H1 (cell line): ENCODE data around the gene CPNE8. TPM values are rescaled to one million over a fixed set of nuclear protein-coding genes. Genes with fewer than 3 reads are reported as not detected.

Experiments used
- CTCF ChIA-PET: fragments of 300-600 bp; sonication (Branson Sonifier 250); formaldehyde crosslinking; loops from one replicate; lab custom pipeline; 2021; ENCODE audit not compliant: partially characterized antibody; lab: Charles Lee
- POLR2A ChIA-PET: fragments of 300-600 bp; sonication (Branson Sonifier 250); formaldehyde crosslinking; loops from one replicate; lab custom pipeline; 2021; ENCODE audit warnings: inconsistent platforms; ENCODE audit not compliant: partially characterized antibody; lab: Charles Lee
- DNase-seq, 2 experiments: peaks; one replicate each; pipeline versions ENCODE4 v3.0.0 to v3.0.0-alpha.2; 2010 to 2022; ENCODE audit warnings: low spot score in 2 of 2, low read depth in 1 of 2, mixed read lengths in 1 of 2
- FAIRE-seq: peaks from 2 replicates; lab custom pipeline; 2011; peaks lifted over from hg19 to GRCh38; lab: Jason Lieb, UNC
- H2AFZ ChIP-seq: 2 replicates; pipeline ENCODE4 v1.8.1; 2012; ENCODE audit warnings: low read length, inconsistent platforms
- H2AK5ac ChIP-seq: 2 replicates; pipeline ENCODE4 v1.6.1; 2013; ENCODE audit warnings: low read depth, low read length
- H2BK120ac ChIP-seq: replicated peaks from 2 replicates; pipeline ENCODE3; 2013; ENCODE audit warnings: low read depth, low read length, inconsistent platforms
- H2BK12ac ChIP-seq: 2 replicates; pipeline ENCODE4 v1.6.1; 2013; ENCODE audit warnings: low read depth, low read length
- H2BK15ac ChIP-seq: 2 replicates; pipeline ENCODE4 v1.6.1; 2013; ENCODE audit warnings: low read length
- H2BK20ac ChIP-seq: 2 replicates; pipeline ENCODE4 v1.6.1; 2013; ENCODE audit warnings: low read length
- H2BK5ac ChIP-seq: 2 replicates; pipeline ENCODE4 v1.6.1; 2013; ENCODE audit warnings: low read depth, low read length
- H3K14ac ChIP-seq: 2 replicates; pipeline ENCODE4 v1.6.1; 2013; ENCODE audit warnings: inconsistent platforms; ENCODE audit not compliant: insufficient read length
- H3K18ac ChIP-seq: 2 replicates; pipeline ENCODE4 v1.6.1; 2013; ENCODE audit warnings: low read length; ENCODE audit errors: extremely low read depth
- H3K23ac ChIP-seq: 2 replicates; pipeline ENCODE4 v1.6.1; 2013; ENCODE audit warnings: inconsistent platforms; ENCODE audit not compliant: insufficient read length
- H3K23me2 ChIP-seq: 2 replicates; pipeline ENCODE4 v1.6.1; 2013; ENCODE audit warnings: low read depth, low read length
- H3K27ac ChIP-seq: 2 replicates; pipeline ENCODE4 v1.6.1; 2011; ENCODE audit warnings: low read depth, low read length, inconsistent platforms
- H3K27me3 ChIP-seq, 4 experiments: replicated peaks in 1 of 4; 1 replicate in 1 of 4; 2 replicates in 3 of 4; pipeline versions ENCODE4 v1.6.1 to v1.8.1; 2011 to 2013; ENCODE audit warnings: low read length in 3 of 4, mild to moderate bottlenecking in 3 of 4, inconsistent platforms in 2 of 4, mixed read lengths in 2 of 4, moderate library complexity in 1 of 4; ENCODE audit not compliant: control insufficient read depth in 3 of 4, insufficient read depth in 3 of 4; ENCODE audit errors: extremely low read depth in 1 of 4
- H3K36me3 ChIP-seq, 4 experiments: 2 replicates each; pipeline versions ENCODE4 v1.6.1 to v1.8.1; 2011 to 2013; ENCODE audit warnings: mild to moderate bottlenecking in 4 of 4, low read length in 3 of 4, moderate library complexity in 2 of 4, control low read depth in 1 of 4, inconsistent platforms in 1 of 4; ENCODE audit not compliant: insufficient read depth in 4 of 4, control insufficient read depth in 2 of 4
- H3K4ac ChIP-seq: replicated peaks from 2 replicates; pipeline ENCODE3; 2013; ENCODE audit warnings: low read length, low read depth, mixed read lengths, inconsistent platforms; ENCODE audit not compliant: insufficient read length
- H3K4me1 ChIP-seq, 4 experiments: replicated peaks in 1 of 4; 1 replicate in 1 of 4; 2 replicates in 3 of 4; pipeline versions ENCODE4 v1.6.1 to v1.8.1; 2011 to 2013; ENCODE audit warnings: low read length in 3 of 4, inconsistent platforms in 2 of 4, mixed read lengths in 1 of 4; ENCODE audit not compliant: insufficient read depth in 4 of 4, control insufficient read depth in 3 of 4
- H3K4me2 ChIP-seq, 2 experiments: 2 replicates each; pipeline versions ENCODE4 v1.6.1 to v1.8.1; 2011 to 2013; ENCODE audit warnings: low read depth in 2 of 2, low read length in 2 of 2, control low read depth in 1 of 2, inconsistent platforms in 1 of 2, mild to moderate bottlenecking in 1 of 2; ENCODE audit not compliant: insufficient read depth in 1 of 2
- H3K4me3 ChIP-seq, 4 experiments: fragments of 200-600, 300-600 bp in 1 of 4; sonication (generic), shearing (Covaris generic), sonication (Bioruptor Twin) in 1 of 4; 2 replicates each; pipeline versions ENCODE4 v1.5.1 to v1.8.1; 2011 to 2016; ENCODE audit warnings: low read length in 4 of 4, low read depth in 3 of 4, control low read depth in 2 of 4, inconsistent platforms in 2 of 4, mild to moderate bottlenecking in 2 of 4, mixed read lengths in 1 of 4, moderate library complexity in 1 of 4; ENCODE audit not compliant: insufficient read depth in 2 of 4; ENCODE audit errors: extremely low read depth in 1 of 4
- H3K56ac ChIP-seq: replicated peaks from 2 replicates; pipeline ENCODE3; 2013; ENCODE audit warnings: low read depth, mild to moderate bottlenecking, mixed read lengths, low read length, inconsistent platforms; ENCODE audit not compliant: insufficient read length
- H3K79me1 ChIP-seq: 2 replicates; pipeline ENCODE4 v1.6.1; 2013; ENCODE audit warnings: low read depth, low read length, control low read depth
- H3K79me2 ChIP-seq, 2 experiments: 2 replicates each; pipeline versions ENCODE4 v1.6.1 to v1.8.1; 2012 to 2013; ENCODE audit warnings: low read length in 2 of 2, mild to moderate bottlenecking in 2 of 2, inconsistent platforms in 1 of 2; ENCODE audit not compliant: insufficient read depth in 2 of 2, control insufficient read depth in 1 of 2
- H3K9ac ChIP-seq, 4 experiments: replicated peaks in 1 of 4; 1 replicate in 1 of 4; 2 replicates in 3 of 4; pipeline versions ENCODE4 v1.6.1 to v1.8.1; 2011 to 2013; ENCODE audit warnings: low read depth in 3 of 4, low read length in 3 of 4, control low read depth in 2 of 4, mild to moderate bottlenecking in 2 of 4, moderate library complexity in 2 of 4, inconsistent platforms in 1 of 4; ENCODE audit errors: extremely low read depth in 1 of 4
- H3K9me3 ChIP-seq, 2 experiments: 2 replicates each; pipeline versions ENCODE4 v1.6.1 to v1.8.1; 2012 to 2013; ENCODE audit warnings: mild to moderate bottlenecking in 2 of 2, moderate library complexity in 2 of 2, control low read depth in 1 of 2, inconsistent platforms in 1 of 2, low read depth in 1 of 2, low read length in 1 of 2, mixed read lengths in 1 of 2; ENCODE audit not compliant: insufficient read depth in 2 of 2
- H4K20me1 ChIP-seq, 2 experiments: replicated peaks in 1 of 2; 2 replicates each; pipeline versions ENCODE3 to v1.8.1; 2011 to 2013; ENCODE audit warnings: inconsistent platforms in 2 of 2, low read length in 2 of 2, mild to moderate bottlenecking in 1 of 2; ENCODE audit not compliant: insufficient read depth in 2 of 2, control insufficient read depth in 1 of 2
- H4K5ac ChIP-seq: 2 replicates; pipeline ENCODE4 v1.6.1; 2013; ENCODE audit warnings: low read length, low read depth, mixed read lengths, inconsistent platforms; ENCODE audit not compliant: insufficient read length
- H4K8ac ChIP-seq: 2 replicates; pipeline ENCODE4 v1.8.0; 2013; ENCODE audit warnings: mild to moderate bottlenecking, moderate library complexity, low read length, inconsistent platforms; ENCODE audit not compliant: insufficient read depth; ENCODE audit errors: extremely low read depth
- H4K91ac ChIP-seq: replicated peaks from 2 replicates; pipeline ENCODE3; 2013; ENCODE audit warnings: low read length, mixed read lengths, inconsistent platforms; ENCODE audit not compliant: insufficient read length
- BACH1 ChIP-seq: IDR thresholded peaks from 2 replicates; pipeline ENCODE4 v1.6.1; 2012; ENCODE audit warnings: low read length, improper control_type of control experiment
- MAFK ChIP-seq: IDR thresholded peaks from 2 replicates; pipeline ENCODE4 v1.6.1; 2012; ENCODE audit warnings: low read depth, mild to moderate bottlenecking, improper control_type of control experiment, low read length
- MAX ChIP-seq: IDR thresholded peaks from 2 replicates; pipeline ENCODE4 v1.6.1; 2012; ENCODE audit warnings: inconsistent platforms
- TAF7 ChIP-seq: optimal IDR thresholded peaks from 2 replicates; pipeline ENCODE3; 2011; ENCODE audit warnings: low read depth, mild to moderate bottlenecking, inconsistent platforms, low read length, moderate library complexity, borderline replicate concordance
- TBP ChIP-seq: IDR thresholded peaks from 2 replicates; pipeline ENCODE4 v1.6.1; 2011; ENCODE audit warnings: low read depth, low read length, improper control_type of control experiment
- WGBS, 2 experiments: shearing (Covaris generic) in 1 of 2; methylation state at CpG; one replicate each; pipeline versions ENCODE4 v1.1.6 to v1.1.7; 2013 to 2015; ENCODE audit warnings: low lambda C conversion rate in 2 of 2, mixed read lengths in 2 of 2, inconsistent platforms in 1 of 2, low coverage in 1 of 2, missing lambda C conversion rate in 1 of 2; ENCODE audit not compliant: insufficient replicate concordance in 2 of 2, insufficient coverage in 1 of 2, insufficient read length in 1 of 2; ENCODE audit errors: extremely low coverage in 1 of 2, missing lambda C conversion rate in 1 of 2; 5-methylcytosine and 5-hydroxymethylcytosine counted together
- polyA plus RNA-seq, 7 experiments: library from polyadenylated mRNA; depleted of rRNA in 3 of 7; stranded (reverse) in 5 of 7; unstranded in 2 of 7; fragments of >200 nt in 5 of 7; fragments of 200-250 nt in 2 of 7; gene quantifications; 1 replicate in 5 of 7; 2 replicates in 1 of 7; 4 replicates in 1 of 7; pipeline versions ENCODE4 v1.2.1 to v1.2.3, GENCODE V29; 2011 to 2013; ENCODE audit warnings: missing spikeins in 2 of 7, mixed read lengths in 2 of 7
- total RNA-seq: library from RNA; stranded (reverse); fragmentation: NEBNext Ultra II Directional; extraction: Animal tissue kit (Norgen Biotek cat#: 25700); gene quantifications from 2 replicates; pipeline ENCODE4 v1.2.1, GENCODE V29; 2021

CPNE8 gene
- total and polyA plus RNA-seq, 2 of the 8 experiments (the other 6 are each of a cell fraction or from before 2014, with no cell fraction given), result 2.5 to 6.8 TPM

GRCh38 chr12:38931461-38931860, 26.1 kb upstream of the CPNE8 start:
- Histone ChIP-seq H3K79me1 (no peaks in the 10 kb centered on the region), H2BK20ac (no peak overlapping the region), H3K36me3 (no peaks in the 10 kb centered on the region), H2AK5ac (no peak overlapping the region), H3K23me2 (no peaks in the 10 kb centered on the region), H4K91ac (no peak overlapping the region), H4K5ac (no peak overlapping the region), H3K4me3 (no peak overlapping the region), H4K20me1 (no peaks in the 10 kb centered on the region), H3K27ac (no peak overlapping the region), H3K4ac (no peak overlapping the region), H3K27me3 (no peaks in the 10 kb centered on the region), H3K4me1 (no peaks in the 10 kb centered on the region), H3K14ac (no peak overlapping the region), H2AFZ (no peak overlapping the region), H3K9ac (no peak overlapping the region), H3K56ac (no peak overlapping the region), H3K4me2 (no peak overlapping the region), H2BK12ac (no peak overlapping the region), H4K8ac (no peak overlapping the region), H2BK120ac (no peak overlapping the region), H3K18ac (no peak overlapping the region), H2BK5ac (no peak overlapping the region), H2BK15ac (no peak overlapping the region), H3K23ac (no peak overlapping the region), H3K79me2 (no peaks in the 10 kb centered on the region), H3K9me3 (no peaks in the 10 kb centered on the region)
- ChIA-PET CTCF (interaction anchor here (0.6 to 2.5 kb wide), 6 partner anchors 10 to 342 kb away, joined by 3 to 6 read pairs (median 3); no protein-coding TSS in a partner anchor), POLR2A (no interaction called here)
- TF ChIP-seq TBP (no peak), MAFK (no peak), MAX (no peak), TAF7 (no peak), BACH1 (no peak)
- FAIRE-seq (no peak), DNase-seq (no peak)
- WGBS, 2 experiments, result 92% methylated on average over 8 of the region's 8 CpGs; no CpG with 5 or more reads in 1 of the 2 experiments
